GM19463 (cell line): ENCODE results near the gene RASSF3.
"Not testable (repeated sequence)": the region's sequence is repeated elsewhere in the genome, so short reads cannot be mapped to it uniquely, and the experiment has no call there.

Source experiments
- ATAC-seq: cut with Tn5 transposase; IDR thresholded peaks from one replicate; pipeline ENCODE4 v1.9.1; 2021; ENCODE audit warnings: mild to moderate bottlenecking, moderate library complexity; ENCODE audit not compliant: unreplicated experiment

RASSF3 gene

GRCh38 chr12:64631197-64631596 lies 20.9 kb downstream of the RASSF3 start:
- peak; percentile 35 for ATAC-seq

GRCh38 chr12:64633011-64633939 lies 23.0 kb downstream of the RASSF3 start:
- ATAC-seq = no peak

DNA sequence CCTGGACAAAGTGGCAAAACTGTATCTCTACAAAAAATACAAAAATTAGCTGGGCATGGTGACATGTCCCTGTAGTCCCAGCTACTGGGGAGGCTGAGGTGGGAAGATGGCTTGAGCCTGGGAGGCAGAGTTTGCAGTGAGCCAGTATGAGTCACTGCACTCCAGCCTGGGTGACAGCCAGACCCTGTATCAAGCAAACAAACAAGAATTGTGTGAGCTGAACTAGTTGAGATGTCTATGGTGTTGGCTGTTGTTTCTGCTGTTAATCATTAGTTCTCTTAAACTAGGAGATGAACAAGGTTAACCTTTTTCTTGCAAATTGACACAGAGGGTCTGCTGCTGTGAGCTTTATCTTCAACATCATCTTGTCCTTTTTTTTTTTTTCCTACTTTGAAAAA lies 23.6 kb downstream of the RASSF3 start:
- peak; percentile 47 for ATAC-seq

GRCh38 chr12:64634508-64635092 lies 24.3 kb downstream of the RASSF3 start:
- ATAC-seq = no peak

DNA sequence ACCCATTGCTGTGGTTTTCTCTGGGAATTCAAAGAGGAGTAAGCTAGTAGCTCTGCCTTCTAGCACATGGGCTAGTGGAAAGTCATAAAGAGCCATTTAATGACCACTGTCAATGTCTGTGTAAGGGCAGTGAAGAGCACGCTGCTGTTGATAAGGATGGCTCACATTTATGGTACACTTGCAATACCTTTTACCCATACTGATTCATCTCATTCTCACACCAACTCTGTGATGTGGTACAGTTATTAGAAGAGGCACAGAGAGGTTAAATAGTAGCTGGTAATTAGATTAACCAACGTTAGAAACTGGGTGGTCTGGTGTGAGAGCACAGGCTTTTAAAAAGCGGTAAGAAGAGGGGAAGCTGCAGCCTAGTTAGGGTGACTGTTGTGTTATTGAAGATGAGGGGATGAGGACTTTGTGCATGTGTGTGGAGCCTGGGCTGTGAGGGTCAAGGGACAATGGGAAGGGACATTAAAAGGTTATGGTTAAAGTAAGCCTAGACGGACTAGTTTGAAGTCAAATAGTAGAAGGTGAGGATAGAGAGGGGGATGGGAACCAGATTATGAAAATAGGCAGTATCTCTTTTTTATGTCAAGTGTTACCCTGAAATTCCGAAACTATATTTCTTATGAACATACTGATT lies 25.2 kb downstream of the RASSF3 start:
- ATAC-seq = peak; percentile 77

- ATAC-seq = no peak
These were observed 26.6 kb downstream of the RASSF3 start for GRCh38 chr12:64636856-64637255.

- no peak for ATAC-seq
These were observed 29.2 kb downstream of the RASSF3 start for GRCh38 chr12:64639466-64639865.

- no peak for ATAC-seq
These were observed 36.0 kb downstream of the RASSF3 start for GRCh38 chr12:64646318-64646717.

DNA sequence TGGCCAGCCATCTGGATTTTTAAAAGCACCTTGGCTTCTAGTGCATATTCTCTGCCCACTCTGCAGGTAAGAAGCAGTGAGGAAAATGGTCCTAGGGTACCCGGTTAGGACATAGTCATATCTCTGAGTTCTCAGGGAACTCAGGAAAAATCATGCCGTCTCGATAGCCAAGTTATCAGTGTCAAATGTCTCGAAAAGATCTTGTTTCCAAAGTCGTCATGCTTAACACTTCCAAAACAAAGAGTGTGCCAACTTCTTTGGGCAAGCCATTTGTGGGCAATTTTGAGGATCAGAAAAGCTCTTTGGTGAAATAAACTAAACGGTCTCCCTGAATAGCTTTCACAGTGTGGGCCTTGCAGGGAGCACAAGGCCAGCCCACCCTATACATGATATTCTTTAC lies 39.2 kb downstream of the RASSF3 start:
- ATAC-seq = no peak

DNA sequence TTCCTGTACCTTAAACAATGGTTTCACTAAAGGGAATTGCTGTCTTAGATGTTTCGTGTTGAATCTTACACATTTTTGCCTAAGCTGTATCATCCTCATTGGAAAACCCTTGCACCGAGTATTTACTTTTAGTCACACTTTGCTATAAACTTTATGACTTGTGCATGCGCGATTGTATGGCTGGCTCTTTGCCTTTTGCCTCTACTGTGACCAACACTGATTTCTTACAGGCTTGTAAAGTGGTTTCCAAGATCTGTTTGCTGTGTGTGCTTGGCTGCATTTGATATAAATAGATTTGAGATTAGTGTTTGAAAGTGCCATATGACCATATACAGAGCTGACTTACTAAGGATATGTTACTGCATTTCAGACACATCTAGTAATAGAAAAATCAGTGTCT lies 40.5 kb downstream of the RASSF3 start:
- ATAC-seq = no peak

DNA sequence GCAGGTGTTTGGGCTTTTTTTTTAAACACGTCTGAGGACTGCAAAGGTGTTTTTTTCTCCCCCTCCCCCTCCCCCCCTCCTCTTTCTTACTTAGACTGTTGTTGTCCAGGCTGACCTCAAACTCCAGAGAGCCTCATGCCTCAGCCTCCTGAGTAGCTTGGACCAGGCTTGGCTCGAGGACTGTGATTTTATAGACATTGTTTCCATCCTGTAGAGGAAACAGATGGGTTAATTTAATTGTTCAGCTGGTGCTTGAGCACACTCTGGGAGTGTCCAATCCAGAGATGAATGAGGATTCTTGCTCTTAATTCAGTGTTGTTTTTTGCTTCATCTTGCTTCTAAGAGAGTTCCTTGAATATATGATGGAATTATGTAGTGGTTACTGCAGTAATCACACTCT lies 42.1 kb downstream of the RASSF3 start:
- no peak for ATAC-seq

DNA sequence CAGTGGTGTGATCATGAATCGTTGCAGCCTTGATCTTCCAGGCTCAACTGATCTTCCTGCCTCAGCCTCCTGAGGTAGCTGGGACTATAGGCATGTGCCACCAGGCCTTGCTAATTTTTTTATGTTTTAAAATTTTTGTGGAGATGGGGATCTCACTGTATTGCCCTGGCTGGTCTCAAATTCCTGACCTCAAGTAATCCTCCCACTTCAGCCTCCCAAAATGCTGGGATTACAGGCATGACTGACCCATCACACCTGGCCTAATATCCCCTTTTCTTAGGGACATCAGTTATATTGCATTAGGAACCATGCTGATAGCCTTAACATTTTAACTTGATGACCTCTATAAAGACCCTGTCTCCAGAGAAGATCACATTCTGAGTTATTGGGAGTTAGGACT lies 42.8 kb downstream of the RASSF3 start:
- no peak for ATAC-seq

DNA sequence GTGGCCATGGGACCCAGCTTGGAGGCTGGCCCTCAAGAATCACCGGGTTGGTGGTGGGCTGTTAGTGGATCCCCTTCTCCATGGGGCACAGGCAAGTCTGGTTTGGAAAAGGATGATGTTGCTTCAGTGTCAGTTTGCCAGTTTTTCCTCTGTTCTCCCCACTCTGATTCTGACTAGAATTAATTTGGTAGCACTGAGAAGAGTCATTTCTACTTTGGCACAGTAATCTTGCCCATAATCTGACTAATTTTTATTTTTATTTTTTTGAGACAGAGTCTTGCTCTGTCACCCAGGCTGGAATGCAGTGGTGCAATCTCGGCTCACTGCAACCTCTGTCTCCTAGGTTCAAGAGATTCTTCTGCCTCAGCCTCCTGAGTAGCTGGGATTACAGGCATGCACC lies 43.6 kb downstream of the RASSF3 start:
- not testable (repeated sequence) for ATAC-seq

DNA sequence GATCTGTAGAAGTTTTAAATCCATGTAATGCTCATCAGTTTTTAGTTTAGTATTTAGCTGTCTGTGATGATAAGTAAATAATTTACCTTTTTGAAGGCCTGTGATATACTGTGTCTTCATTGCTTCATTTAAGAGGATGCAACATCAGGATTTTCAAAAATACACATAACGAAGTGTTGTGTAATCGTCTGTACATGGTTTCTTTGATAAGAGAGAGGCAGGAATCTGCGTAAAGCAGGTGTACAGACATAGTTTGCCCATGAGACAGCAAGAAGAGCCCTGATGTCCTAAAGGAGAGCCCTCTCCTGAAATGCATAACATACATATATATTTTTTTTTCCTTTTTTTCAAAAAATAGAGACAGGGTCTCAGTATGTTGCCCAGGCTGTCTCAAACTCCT lies 44.8 kb downstream of the RASSF3 start:
- ATAC-seq = no peak

DNA sequence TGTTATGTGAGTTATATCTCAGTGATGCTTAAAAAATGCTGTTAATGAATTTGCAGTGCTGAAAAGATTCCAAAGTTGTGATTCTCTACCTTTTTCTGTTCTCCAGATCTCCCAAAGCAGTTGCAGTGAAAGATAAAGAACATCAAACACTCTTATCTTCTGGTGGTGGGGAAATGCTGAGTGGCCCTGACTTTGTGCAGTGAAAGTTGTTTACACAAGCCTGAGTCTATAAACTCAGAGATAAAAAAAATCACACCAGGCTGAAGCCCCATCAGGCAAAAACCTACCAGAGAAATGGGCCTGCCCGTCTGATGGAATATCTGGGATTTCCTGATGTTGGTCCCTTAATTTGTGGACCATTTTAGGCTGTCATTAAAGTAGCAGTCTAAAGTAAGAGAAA lies 46.1 kb downstream of the RASSF3 start:
- ATAC-seq = no peak

GRCh38 chr12:64658892-64659481 lies 48.7 kb downstream of the RASSF3 start:
- no peak for ATAC-seq

GRCh38 chr12:64660237-64661018 lies 50.1 kb downstream of the RASSF3 start:
- ATAC-seq = peak; percentile 76

GRCh38 chr12:64663015-64663414 lies 52.7 kb downstream of the RASSF3 start:
- ATAC-seq = no peak

DNA sequence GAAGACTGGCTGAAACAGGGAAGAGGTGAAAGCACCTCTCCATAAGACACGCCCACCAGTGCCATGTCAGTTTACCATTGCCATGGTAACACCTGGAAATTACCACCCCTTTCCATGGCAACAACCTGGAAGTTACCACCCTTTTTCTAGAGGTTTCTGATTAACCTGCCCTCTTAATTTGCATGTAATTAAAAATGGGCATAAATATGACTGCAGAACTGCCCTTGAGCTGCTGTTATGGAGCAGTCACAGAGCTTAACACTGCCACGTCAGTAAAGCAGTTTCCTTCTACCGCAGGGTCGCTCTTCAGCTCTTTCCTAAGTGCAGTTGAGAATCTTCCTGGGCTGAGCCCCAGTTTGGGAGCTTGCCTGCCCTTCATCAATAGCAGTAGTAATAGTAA lies 55.2 kb downstream of the RASSF3 start:
- ATAC-seq = peak; percentile 43

- ATAC-seq = peak; percentile 34
These were observed 56.0 kb downstream of the RASSF3 start for GRCh38 chr12:64666054-64666914.
